ENCODE measurements around the gene SEC23B.
A peak's percentile ranks its signal among the peaks of the same experiment; 100 is the strongest.
"Not testable (repeated sequence)": the region's sequence is repeated elsewhere in the genome, so short reads cannot be mapped to it uniquely, and the experiment has no call there.

Gene SEC23B

GRCh38 chr20:18481596-18481995 lies 26.1 kb upstream of the SEC23B start:
- TF ChIP-seq CTCF (IDR thresholded peaks at IDR 0.05; ENCODE audit: extremely low read depth, insufficient read depth, missing control alignments) = no peak
- no peak for DNase-seq (ENCODE audit: low spot score)
- in situ Hi-C loops (cut with MboI; ENCODE audit: low pct_unique_long_range_greater_than_20kb, low sequenced_read_pairs, unreplicated experiment) = no loop called here

- TF ChIP-seq CTCF (IDR thresholded peaks at IDR 0.05; ENCODE audit: extremely low read depth, insufficient read depth, missing control alignments) = no peak
- in situ Hi-C loops (cut with MboI; ENCODE audit: low pct_unique_long_range_greater_than_20kb, low sequenced_read_pairs, unreplicated experiment) = no loop called here
- DNase-seq (ENCODE audit: low spot score) = no peak
Observed at GRCh38 chr20:18488301-18488700, 19.4 kb upstream of the SEC23B start.

- in situ Hi-C loops (cut with MboI; ENCODE audit: low pct_unique_long_range_greater_than_20kb, low sequenced_read_pairs, unreplicated experiment) = no loop called here
- no peak for DNase-seq (ENCODE audit: low spot score)
- TF ChIP-seq CTCF (IDR thresholded peaks at IDR 0.05; ENCODE audit: extremely low read depth, insufficient read depth, missing control alignments) = no peak
Observed at GRCh38 chr20:18496042-18496441, 11.7 kb upstream of the SEC23B start.

- in situ Hi-C loops (cut with MboI; ENCODE audit: low pct_unique_long_range_greater_than_20kb, low sequenced_read_pairs, unreplicated experiment) = no loop called here
- peak; percentile 81 for DNase-seq (ENCODE audit: low spot score)
- no peak for TF ChIP-seq CTCF (IDR thresholded peaks at IDR 0.05; ENCODE audit: extremely low read depth, insufficient read depth, missing control alignments)
Observed at GRCh38 chr20:18496740-18497592, 10.8 kb upstream of the SEC23B start, which contains the start of gene RBBP9. TSS of gene RBBP9 (minus strand) at chr20:18497225. CDS start at chr20:18497167, 58 bp downstream.

- no peak for DNase-seq (ENCODE audit: low spot score)
- in situ Hi-C loops (cut with MboI; ENCODE audit: low pct_unique_long_range_greater_than_20kb, low sequenced_read_pairs, unreplicated experiment) = no loop called here
- TF ChIP-seq CTCF (IDR thresholded peaks at IDR 0.05; ENCODE audit: extremely low read depth, insufficient read depth, missing control alignments) = no peak
Observed at GRCh38 chr20:18497603-18498002, 10.1 kb upstream of the SEC23B start.

GRCh38 chr20:18501672-18502071 lies 6.1 kb upstream of the SEC23B start:
- DNase-seq (ENCODE audit: low spot score); in situ Hi-C loops (cut with MboI; ENCODE audit: low pct_unique_long_range_greater_than_20kb, low sequenced_read_pairs, unreplicated experiment): not testable (repeated sequence)

GRCh38 chr20:18504479-18505060 lies 3.2 kb upstream of the SEC23B start:
- in situ Hi-C loops (cut with MboI; ENCODE audit: low pct_unique_long_range_greater_than_20kb, low sequenced_read_pairs, unreplicated experiment) = no loop called here
- no peak for DNase-seq (ENCODE audit: low spot score)

More at GRCh38 chr20:18504479-18505060, 3.2 kb upstream of the SEC23B start:
- TF ChIP-seq CTCF (IDR thresholded peaks at IDR 0.05; ENCODE audit: extremely low read depth, insufficient read depth, missing control alignments) = no peak
